ENCODE results near the gene WLS. TPM values are rescaled to one million over a fixed set of nuclear protein-coding genes. Genes with fewer than 3 reads are reported as not detected.

WLS gene
- total RNA-seq = 100 to 1,000 TPM; 111 to 128 TPM
- 10 to 100 TPM; 27.3 to 32.9 TPM for polyA plus RNA-seq
- long read RNA-seq, donor 1, transcript WLS-201 (12 exons, 2,748 nt) = major isoform, 15 of 45 reads
- long read RNA-seq, donor 1, transcript WLS-203 (2 exons, 700 nt) = minor isoform, 5 of 45 reads
- long read RNA-seq, donor 1, transcript WLS-210 (2 exons, 745 nt) = minor isoform, 5 of 45 reads
- long read RNA-seq, donor 1, partial matches to known transcripts = 12 of 45 reads
- long read RNA-seq, donor 1, other reads (novel, unspliced or antisense) = 7 of 45 reads
- long read RNA-seq, donor 2, partial matches to known transcripts = 7 of 13 reads
- long read RNA-seq, donor 2, other reads (novel, unspliced or antisense) = 0 of 13 reads
- long read RNA-seq, donor 3, transcript WLS-201 (12 exons, 2,748 nt) = major isoform, 6 of 16 reads
- long read RNA-seq, donor 3, partial matches to known transcripts = 7 of 16 reads
- long read RNA-seq, donor 3, other reads (novel, unspliced or antisense) = 0 of 16 reads
- long read RNA-seq, donor 4, partial matches to known transcripts = 16 of 23 reads
- long read RNA-seq, donor 4, other reads (novel, unspliced or antisense) = 0 of 23 reads
- long read RNA-seq, donor 5, transcript WLS-201 (12 exons, 2,748 nt) = major isoform, 13 of 36 reads
- long read RNA-seq, donor 5, partial matches to known transcripts = 11 of 36 reads
- long read RNA-seq, donor 5, other reads (novel, unspliced or antisense) = 7 of 36 reads

DNA sequence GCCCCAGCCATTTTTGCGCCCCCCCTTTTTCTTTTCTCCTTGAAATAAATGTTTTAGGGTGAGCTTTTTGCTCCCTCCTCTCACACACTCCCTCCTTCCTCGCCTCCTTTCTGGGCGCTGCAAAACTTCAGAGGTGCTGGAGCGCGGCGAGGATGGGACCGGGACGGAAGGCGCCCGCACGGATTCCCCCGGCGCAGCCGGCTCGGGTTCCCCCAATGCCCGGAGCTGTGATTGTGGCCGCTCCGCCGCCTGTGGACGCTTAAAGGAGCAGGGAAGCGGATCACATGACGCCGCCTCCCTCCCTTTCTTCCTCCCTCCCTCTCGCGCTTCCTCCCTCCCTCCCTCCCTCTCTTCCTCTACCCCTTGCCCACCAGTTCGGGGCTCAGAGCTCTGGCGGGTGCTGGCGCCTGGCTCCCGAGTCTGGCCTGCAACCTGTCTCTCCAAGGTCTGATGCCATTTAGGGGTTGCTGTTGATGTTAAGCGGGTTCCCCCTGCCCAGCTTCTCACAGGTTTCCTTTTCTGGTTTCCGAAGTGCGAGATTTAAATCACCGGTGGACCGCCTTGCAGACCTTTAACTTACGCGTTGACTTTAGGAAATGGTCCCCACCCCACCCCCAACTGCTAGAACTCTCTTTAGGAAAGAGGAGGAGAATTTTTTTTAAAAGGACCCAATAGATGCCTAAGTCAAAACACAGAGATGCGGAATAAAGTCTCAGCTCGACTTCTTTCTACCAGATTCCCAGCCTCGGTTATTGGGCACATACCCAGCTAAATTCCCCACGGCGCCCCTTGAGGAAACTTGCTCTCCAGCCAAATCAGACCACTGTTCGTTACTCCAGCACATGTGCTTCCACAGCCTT, at the start of gene WLS:
WLS (minus strand) TSS at position 235 of the 860 bp plus-strand sequence; CDS start at position 11, 224 bp downstream.
- DNase-seq = peak; percentile 89 to 95 (median 93)
- Histone ChIP-seq H3K9ac (ENCODE audit: insufficient read depth in 1 of 2, low read length in 2 of 2) (peak within 1 kb of the TSS; percentile 78 to 88), H3K36me3 (ENCODE audit: control insufficient read depth in 4 of 4, insufficient read depth in 4 of 4, low read length in 4 of 4) (no peaks in the 10 kb centered on the region), H3K9me3 (ENCODE audit: control insufficient read depth in 4 of 4, insufficient read depth in 3 of 4, low read length in 3 of 4) (no peaks in the 10 kb centered on the region), H3K27me3 (ENCODE audit: control insufficient read depth in 3 of 3, insufficient read depth in 3 of 3, low read length in 2 of 3) (no peaks in the 10 kb centered on the region), H3K4me1 (ENCODE audit: control insufficient read depth in 5 of 5, insufficient read depth in 5 of 5, low read length in 5 of 5) (peaks cover 0 to 35% (median 10%) of the 10 kb centered on the region in 5 donors), H3K4me3 (peak within 1 kb of the TSS; percentile 67), H3K27ac (ENCODE audit: low read depth in 1 of 2, low read length in 1 of 2) (peak within 1 kb of the TSS; percentile 74 to 87)
- ATAC-seq (ENCODE audit: insufficient read depth, low FRiP score) = peak; percentile 74
- TF ChIP-seq, protein P1, sequence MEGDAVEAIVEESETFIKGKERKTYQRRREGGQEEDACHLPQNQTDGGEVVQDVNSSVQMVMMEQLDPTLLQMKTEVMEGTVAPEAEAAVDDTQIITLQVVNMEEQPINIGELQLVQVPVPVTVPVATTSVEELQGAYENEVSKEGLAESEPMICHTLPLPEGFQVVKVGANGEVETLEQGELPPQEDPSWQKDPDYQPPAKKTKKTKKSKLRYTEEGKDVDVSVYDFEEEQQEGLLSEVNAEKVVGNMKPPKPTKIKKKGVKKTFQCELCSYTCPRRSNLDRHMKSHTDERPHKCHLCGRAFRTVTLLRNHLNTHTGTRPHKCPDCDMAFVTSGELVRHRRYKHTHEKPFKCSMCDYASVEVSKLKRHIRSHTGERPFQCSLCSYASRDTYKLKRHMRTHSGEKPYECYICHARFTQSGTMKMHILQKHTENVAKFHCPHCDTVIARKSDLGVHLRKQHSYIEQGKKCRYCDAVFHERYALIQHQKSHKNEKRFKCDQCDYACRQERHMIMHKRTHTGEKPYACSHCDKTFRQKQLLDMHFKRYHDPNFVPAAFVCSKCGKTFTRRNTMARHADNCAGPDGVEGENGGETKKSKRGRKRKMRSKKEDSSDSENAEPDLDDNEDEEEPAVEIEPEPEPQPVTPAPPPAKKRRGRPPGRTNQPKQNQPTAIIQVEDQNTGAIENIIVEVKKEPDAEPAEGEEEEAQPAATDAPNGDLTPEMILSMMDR (IDR thresholded peaks at IDR 0.05; ENCODE audit: control extremely low read depth, extremely low read depth) = no peak
- WGBS, 2 donors = 1 to 2% methylated on average over 39 to 42 of the region's 42 CpGs

GRCh38 chr1:68280286-68280685, 48.0 kb upstream of the WLS start:
- no peaks in the 10 kb centered on the region for H3K4me1 ChIP-seq (ENCODE audit: control insufficient read depth in 5 of 5, insufficient read depth in 5 of 5, low read length in 5 of 5)
- DNase-seq (no peak), ATAC-seq (ENCODE audit: insufficient read depth, low FRiP score) (no peak)
- 62 to 70% methylated on average over 1 of the region's 1 CpG for WGBS, 2 donors
- H3K36me3 ChIP-seq (ENCODE audit: control insufficient read depth in 4 of 4, insufficient read depth in 4 of 4, low read length in 4 of 4) = no peaks in the 10 kb centered on the region
- H3K27ac ChIP-seq (ENCODE audit: low read depth in 1 of 2, low read length in 1 of 2) = no peak overlapping the region
- no peaks in the 10 kb centered on the region for H3K9me3 ChIP-seq (ENCODE audit: control insufficient read depth in 4 of 4, insufficient read depth in 3 of 4, low read length in 3 of 4)
- H3K9ac ChIP-seq (ENCODE audit: insufficient read depth in 1 of 2, low read length in 2 of 2) = no peak overlapping the region
- TF ChIP-seq, protein P1 (IDR thresholded peaks at IDR 0.05; ENCODE audit: control extremely low read depth, extremely low read depth) = no peak
- no peak overlapping the region for H3K4me3 ChIP-seq
- H3K27me3 ChIP-seq (ENCODE audit: control insufficient read depth in 3 of 3, insufficient read depth in 3 of 3, low read length in 2 of 3) = no peaks in the 10 kb centered on the region

- no peaks in the 10 kb centered on the region for H3K4me1 ChIP-seq (ENCODE audit: control insufficient read depth in 5 of 5, insufficient read depth in 5 of 5, low read length in 5 of 5)
- H3K9ac ChIP-seq (ENCODE audit: insufficient read depth in 1 of 2, low read length in 2 of 2) = no peak overlapping the region
- H3K27me3 ChIP-seq (ENCODE audit: control insufficient read depth in 3 of 3, insufficient read depth in 3 of 3, low read length in 2 of 3) = no peaks in the 10 kb centered on the region
- H3K9me3 ChIP-seq (ENCODE audit: control insufficient read depth in 4 of 4, insufficient read depth in 3 of 4, low read length in 3 of 4) = no peaks in the 10 kb centered on the region
- ATAC-seq (ENCODE audit: insufficient read depth, low FRiP score) = no peak
- H3K4me3 ChIP-seq = no peak overlapping the region
- TF ChIP-seq, protein P1 (IDR thresholded peaks at IDR 0.05; ENCODE audit: control extremely low read depth, extremely low read depth) = no peak
- H3K27ac ChIP-seq (ENCODE audit: low read depth in 1 of 2, low read length in 1 of 2) = no peak overlapping the region
- WGBS, 2 donors = 94 to 96% methylated on average over 2 of the region's 2 CpGs
- no peak for DNase-seq
- H3K36me3 ChIP-seq (ENCODE audit: control insufficient read depth in 4 of 4, insufficient read depth in 4 of 4, low read length in 4 of 4) = no peaks in the 10 kb centered on the region
Measured at GRCh38 chr1:68279846-68280245, 47.5 kb upstream of the WLS start.

All from lung (tissue), 16 donors.